ENCODE data around the gene NBAS. TPM values are rescaled to one million over a fixed set of nuclear protein-coding genes. Genes with fewer than 3 reads are reported as not detected.
A peak's percentile ranks its signal among the peaks of the same experiment; 100 is the strongest.

The NBAS gene
- total and polyA plus RNA-seq, 2 of the 13 experiments (the other 11 are each of a cell fraction or from before 2014, with no cell fraction given) = 33.6 to 58.7 TPM

- TF ChIP-seq BCL6 (CRISPR knock-in tag; IDR thresholded peaks at IDR 0.05) = peak; percentile 75
- TF ChIP-seq, protein P1, sequence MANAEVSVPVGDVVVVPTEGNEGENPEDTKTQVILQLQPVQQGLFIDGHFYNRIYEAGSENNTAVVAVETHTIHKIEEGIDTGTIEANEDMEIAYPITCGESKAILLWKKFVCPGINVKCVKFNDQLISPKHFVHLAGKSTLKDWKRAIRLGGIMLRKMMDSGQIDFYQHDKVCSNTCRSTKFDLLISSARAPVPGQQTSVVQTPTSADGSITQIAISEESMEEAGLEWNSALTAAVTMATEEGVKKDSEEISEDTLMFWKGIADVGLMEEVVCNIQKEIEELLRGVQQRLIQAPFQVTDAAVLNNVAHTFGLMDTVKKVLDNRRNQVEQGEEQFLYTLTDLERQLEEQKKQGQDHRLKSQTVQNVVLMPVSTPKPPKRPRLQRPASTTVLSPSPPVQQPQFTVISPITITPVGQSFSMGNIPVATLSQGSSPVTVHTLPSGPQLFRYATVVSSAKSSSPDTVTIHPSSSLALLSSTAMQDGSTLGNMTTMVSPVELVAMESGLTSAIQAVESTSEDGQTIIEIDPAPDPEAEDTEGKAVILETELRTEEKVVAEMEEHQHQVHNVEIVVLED (CRISPR knock-in tag; IDR thresholded peaks at IDR 0.05; ENCODE audit: borderline replicate concordance) = no peak
- no peak overlapping the region for H3K9ac ChIP-seq (ENCODE audit: insufficient read depth, low read depth, low read length)
- DNase-seq (ENCODE audit: low spot score) (no peak), ATAC-seq (no peak), FAIRE-seq (no peak)
- H3K9me3 ChIP-seq (ENCODE audit: low read length) = no peaks in the 10 kb centered on the region
- in situ Hi-C loops (cut with HindIII; ENCODE audit: extremely low pct_ligation_motif_present, low pct_unique_long_range_greater_than_20kb) (no loop called here), intact Hi-C loops (cut with micrococcal nuclease; ENCODE audit: unreplicated experiment) (no loop called here)
- POLR2A ChIA-PET = no interaction called here
- H3K4me3 ChIP-seq (replicated peaks in 1 of 3; ENCODE audit: insufficient read depth in 1 of 3, low read depth in 2 of 3, low read length in 3 of 3) = no peak overlapping the region
- no peaks in the 10 kb centered on the region for H3K79me2 ChIP-seq (ENCODE audit: insufficient read depth, low read length)
- no peak overlapping the region for H2AFZ ChIP-seq (ENCODE audit: low read length)
- no peak overlapping the region for H3K27ac ChIP-seq (ENCODE audit: extremely low read length, insufficient read depth, low read length)
- CTCF ChIA-PET (ENCODE audit: low intra/inter-chr PET ratio, low total read pairs) = no interaction called here
- no peaks in the 10 kb centered on the region for H3K27me3 ChIP-seq (ENCODE audit: control insufficient read depth in 1 of 2, insufficient read depth in 2 of 2, low read length in 2 of 2)
- no peak overlapping the region for H3K4me2 ChIP-seq (ENCODE audit: low read depth, low read length)
- no TSS peak for BruUV-seq (replicated peaks)
- 100% methylated on average over 1 of the region's 1 CpG for WGBS (ENCODE audit: low lambda C conversion rate)
- no peaks in the 10 kb centered on the region for H4K20me1 ChIP-seq (ENCODE audit: insufficient read depth, low read length)
- H3K4me1 ChIP-seq (ENCODE audit: insufficient read depth, low read length) = no peaks in the 10 kb centered on the region
- H3K36me3 ChIP-seq (replicated peaks in 1 of 2; ENCODE audit: control insufficient read depth in 1 of 2, insufficient read depth in 2 of 2, low read length in 2 of 2) = peaks cover 0 to 5% of the 10 kb centered on the region in 2 experiments; a peak in 3 of 5 replicates
These were observed 247.5 kb downstream of the NBAS start for GRCh38 chr2:15313657-15314056.

- intact Hi-C loops (cut with micrococcal nuclease; ENCODE audit: unreplicated experiment) (no loop called here), in situ Hi-C loops (cut with HindIII; ENCODE audit: extremely low pct_ligation_motif_present, low pct_unique_long_range_greater_than_20kb) (no loop called here)
- no peak overlapping the region for H3K9ac ChIP-seq (ENCODE audit: insufficient read depth, low read depth, low read length)
- H3K4me3 ChIP-seq (replicated peaks in 1 of 3; ENCODE audit: insufficient read depth in 1 of 3, low read depth in 2 of 3, low read length in 3 of 3) = no peak overlapping the region
- H3K36me3 ChIP-seq (replicated peaks in 1 of 2; ENCODE audit: control insufficient read depth in 1 of 2, insufficient read depth in 2 of 2, low read length in 2 of 2) = peaks cover 2 to 12% of the 10 kb centered on the region in 2 experiments; a peak in 4 of 5 replicates
- no peak overlapping the region for H3K27ac ChIP-seq (ENCODE audit: extremely low read length, insufficient read depth, low read length)
- FAIRE-seq (no peak), DNase-seq (ENCODE audit: low spot score) (no peak), ATAC-seq (no peak)
- no peaks in the 10 kb centered on the region for H4K20me1 ChIP-seq (ENCODE audit: insufficient read depth, low read length)
- no peaks in the 10 kb centered on the region for H3K9me3 ChIP-seq (ENCODE audit: low read length)
- no TSS peak for BruUV-seq (replicated peaks)
- POLR2A ChIA-PET = no interaction called here
- no peaks in the 10 kb centered on the region for H3K79me2 ChIP-seq (ENCODE audit: insufficient read depth, low read length)
- H3K4me1 ChIP-seq (ENCODE audit: insufficient read depth, low read length) = no peaks in the 10 kb centered on the region
- CTCF ChIA-PET (ENCODE audit: low intra/inter-chr PET ratio, low total read pairs) = no interaction called here
- TF ChIP-seq ZNF343 (CRISPR knock-in tag; IDR thresholded peaks at IDR 0.05) (no peak), ZFP82 (CRISPR knock-in tag; IDR thresholded peaks at IDR 0.05; ENCODE audit: borderline replicate concordance) (no peak), ZNF816 (CRISPR knock-in tag; IDR thresholded peaks at IDR 0.05; ENCODE audit: borderline replicate concordance) (no peak), HNF4A (CRISPR knock-in tag; IDR thresholded peaks at IDR 0.05) (no peak)
- TF ChIP-seq, protein P2, sequence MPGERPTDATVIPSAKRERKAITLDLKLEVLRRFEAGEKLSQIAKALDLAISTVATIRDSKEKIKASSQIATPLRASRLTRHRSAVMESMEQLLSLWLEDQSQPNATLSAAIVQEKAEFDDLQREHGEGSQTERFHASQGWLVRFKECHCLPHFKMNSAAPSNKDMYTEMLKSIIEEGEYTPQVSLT (CRISPR knock-in tag; IDR thresholded peaks at IDR 0.05; ENCODE audit: borderline replicate concordance, low read depth) = 0 out of 2 replicates have a peak, but pooled peaks have one; percentile 43
- H2AFZ ChIP-seq (ENCODE audit: low read length) = no peak overlapping the region
- H3K4me2 ChIP-seq (ENCODE audit: low read depth, low read length) = no peak overlapping the region
- H3K27me3 ChIP-seq (ENCODE audit: control insufficient read depth in 1 of 2, insufficient read depth in 2 of 2, low read length in 2 of 2) = no peaks in the 10 kb centered on the region
- WGBS (ENCODE audit: low lambda C conversion rate) = 94% methylated on average over 2 of the region's 2 CpGs
These were observed 249.2 kb downstream of the NBAS start for GRCh38 chr2:15311926-15312325.

All from HepG2 (cell line).